DMS79 (cell line): ENCODE results near the gene SFXN2.
"Not testable (repeated sequence)": the region's sequence is repeated elsewhere in the genome, so short reads cannot be mapped to it uniquely, and the experiment has no call there.

ENCODE experiments used
- DNase-seq: peaks from one replicate; lab custom pipeline; 2025; lab: John Stamatoyannopoulos, UW

The SFXN2 gene

GRCh38 chr10:102720775-102721301 lies 6.4 kb downstream of the SFXN2 start:
- no peak for DNase-seq

DNA sequence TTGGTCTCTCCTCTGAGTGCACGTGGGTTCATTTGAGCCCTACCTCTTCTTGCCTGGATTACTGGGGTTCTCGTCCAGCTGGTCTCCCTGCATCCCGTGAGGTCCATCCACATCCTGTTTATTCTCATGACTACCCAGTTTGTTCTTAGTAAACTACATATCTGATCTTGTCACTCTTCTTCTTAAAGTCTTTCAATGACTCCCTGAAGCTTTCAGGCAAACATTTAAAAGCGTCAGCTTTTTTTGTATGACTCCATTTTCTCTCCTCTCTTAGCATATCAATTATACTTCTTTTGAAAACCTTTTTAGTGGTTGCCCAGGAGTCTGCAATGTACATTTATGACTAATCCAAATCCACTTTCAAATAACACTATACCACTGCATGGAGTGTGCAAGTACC lies 7.5 kb downstream of the SFXN2 start:
- DNase-seq = no peak

GRCh38 chr10:102723989-102724388 lies 9.6 kb downstream of the SFXN2 start:
- no peak for DNase-seq

DNA sequence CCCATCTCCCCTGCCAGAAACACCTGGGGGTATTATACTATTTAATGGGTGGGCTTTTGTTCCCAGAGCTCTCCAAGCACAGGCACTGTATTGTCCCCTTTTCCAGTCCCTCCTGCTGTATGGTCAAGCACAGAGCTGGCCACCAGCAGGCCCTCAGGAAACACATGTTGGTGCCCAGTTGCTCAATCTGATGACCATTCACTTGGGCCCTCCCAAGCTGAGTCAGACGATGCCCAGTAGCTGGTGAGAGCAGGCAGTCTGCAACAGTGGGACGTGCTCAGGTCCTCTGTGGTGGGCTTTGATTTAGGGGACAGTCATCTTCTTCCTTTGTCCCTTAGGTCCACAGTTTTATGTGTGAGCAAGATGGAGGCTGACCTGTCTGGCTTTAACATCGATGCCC lies 11.8 kb downstream of the SFXN2 start:
- DNase-seq = no peak

DNA sequence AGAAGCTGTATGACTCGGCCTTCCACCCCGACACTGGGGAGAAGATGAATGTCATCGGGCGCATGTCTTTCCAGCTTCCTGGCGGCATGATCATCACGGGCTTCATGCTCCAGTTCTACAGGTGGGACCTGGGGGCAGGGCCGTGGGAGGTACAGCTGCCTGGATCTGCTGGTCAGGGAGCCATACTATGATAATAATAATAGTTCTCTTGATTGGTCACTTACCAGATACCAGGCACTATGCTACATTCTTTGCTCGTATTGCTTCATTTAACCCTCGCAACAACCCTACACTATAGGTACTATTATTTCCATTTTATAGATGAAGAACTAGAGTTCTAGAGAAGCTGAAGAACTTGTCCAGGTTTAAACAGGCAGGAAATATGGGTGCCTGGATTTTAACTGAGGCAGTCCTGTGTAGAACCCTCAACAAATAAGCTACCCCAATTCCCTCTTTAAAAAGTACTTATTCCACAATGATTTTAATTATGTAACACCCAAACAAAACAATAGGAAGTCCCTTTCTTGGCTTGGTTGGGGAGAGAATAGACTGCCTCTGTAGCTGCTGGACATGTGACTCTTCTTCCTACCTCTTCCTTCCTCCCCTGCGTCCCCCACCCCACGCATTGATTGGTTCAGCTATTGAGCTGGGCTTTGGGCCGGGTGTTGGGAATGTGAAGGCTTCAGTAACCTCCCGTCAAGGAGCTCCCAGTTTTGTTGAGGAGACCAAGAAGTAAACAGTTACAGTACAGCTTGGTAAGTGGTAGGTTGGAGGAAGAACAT lies 12.8 kb downstream of the SFXN2 start:
- DNase-seq = no peak

- no peak for DNase-seq
Measured at GRCh38 chr10:102729029-102730026, 14.9 kb downstream of the SFXN2 start.

- no peak for DNase-seq
Measured at GRCh38 chr10:102731222-102731800, 16.9 kb downstream of the SFXN2 start.

DNA sequence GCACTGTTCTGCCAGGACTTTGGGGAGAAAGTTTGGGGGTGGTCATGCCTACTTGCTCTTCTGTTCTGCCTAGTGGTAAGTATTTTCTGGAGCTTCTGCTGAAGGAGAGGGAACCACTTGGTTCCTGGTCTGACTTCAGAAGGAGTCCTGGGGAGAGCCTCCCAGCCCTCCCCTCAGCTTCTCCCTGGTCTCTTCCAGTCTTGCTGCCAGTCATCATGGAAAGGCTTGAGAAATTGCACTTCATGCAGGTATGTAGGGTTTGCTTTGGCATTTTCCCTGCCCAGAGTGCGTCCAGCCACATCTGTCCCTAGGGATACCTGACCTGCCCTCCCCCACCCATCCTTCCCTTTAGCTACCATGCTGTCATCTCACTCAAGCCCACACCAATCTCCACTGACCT lies 18.2 kb downstream of the SFXN2 start:
- DNase-seq = no peak

DNA sequence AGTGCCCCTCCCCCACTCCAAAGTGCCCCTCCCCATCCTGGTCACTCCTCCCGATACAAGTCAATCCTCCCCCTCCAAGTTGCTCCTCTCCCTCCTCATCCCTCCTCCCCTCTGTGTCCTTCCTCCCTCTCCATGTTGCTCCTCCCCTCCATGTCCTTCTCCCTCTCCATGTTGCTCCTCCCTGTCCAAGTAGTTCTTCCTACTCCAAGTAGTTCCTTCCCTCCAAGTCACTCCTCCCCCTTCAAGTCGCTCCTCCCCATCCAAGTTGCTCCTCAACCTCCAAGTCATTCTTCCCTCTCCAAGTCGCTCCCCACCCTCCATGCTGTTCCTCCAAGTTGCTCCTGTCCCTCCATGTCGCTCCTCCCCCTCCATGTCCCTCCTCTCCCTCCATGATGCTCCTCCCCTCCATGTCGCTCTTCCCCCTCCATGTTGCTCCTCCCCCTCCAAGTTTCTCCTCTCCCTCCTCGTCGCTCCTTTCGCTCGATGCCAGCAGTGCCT lies 20.7 kb downstream of the SFXN2 start:
- DNase-seq = no peak

DNA sequence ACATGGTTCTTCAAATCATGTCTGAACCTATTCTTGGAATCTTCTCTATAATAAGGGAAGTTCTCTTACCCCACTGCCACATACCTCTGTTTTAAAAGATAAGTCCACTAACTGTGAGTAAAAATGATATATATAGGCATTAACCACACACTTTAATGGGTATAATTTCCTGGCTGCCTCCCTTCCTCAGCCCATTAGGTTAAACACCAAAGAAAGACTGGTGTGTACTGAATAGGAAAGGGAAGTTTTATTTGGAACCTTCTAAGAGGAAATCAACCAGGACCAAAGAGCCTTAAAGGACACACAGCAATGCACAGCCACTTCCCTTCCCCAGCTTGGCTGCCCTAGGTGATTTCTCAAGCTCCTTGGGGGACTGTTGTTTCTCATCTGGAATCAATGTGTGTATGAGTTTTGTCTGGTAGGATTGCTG lies 24.3 kb downstream of the SFXN2 start:
- DNase-seq = no peak

GRCh38 chr10:102740229-102740628 lies 25.8 kb downstream of the SFXN2 start:
- DNase-seq = no peak

- DNase-seq = no peak
Measured at GRCh38 chr10:102741726-102742237, 27.3 kb downstream of the SFXN2 start.

GRCh38 chr10:102742313-102742712 lies 27.9 kb downstream of the SFXN2 start:
- not testable (repeated sequence) for DNase-seq

- DNase-seq = no peak
Measured at GRCh38 chr10:102743078-102743587, 28.7 kb downstream of the SFXN2 start.

DNA sequence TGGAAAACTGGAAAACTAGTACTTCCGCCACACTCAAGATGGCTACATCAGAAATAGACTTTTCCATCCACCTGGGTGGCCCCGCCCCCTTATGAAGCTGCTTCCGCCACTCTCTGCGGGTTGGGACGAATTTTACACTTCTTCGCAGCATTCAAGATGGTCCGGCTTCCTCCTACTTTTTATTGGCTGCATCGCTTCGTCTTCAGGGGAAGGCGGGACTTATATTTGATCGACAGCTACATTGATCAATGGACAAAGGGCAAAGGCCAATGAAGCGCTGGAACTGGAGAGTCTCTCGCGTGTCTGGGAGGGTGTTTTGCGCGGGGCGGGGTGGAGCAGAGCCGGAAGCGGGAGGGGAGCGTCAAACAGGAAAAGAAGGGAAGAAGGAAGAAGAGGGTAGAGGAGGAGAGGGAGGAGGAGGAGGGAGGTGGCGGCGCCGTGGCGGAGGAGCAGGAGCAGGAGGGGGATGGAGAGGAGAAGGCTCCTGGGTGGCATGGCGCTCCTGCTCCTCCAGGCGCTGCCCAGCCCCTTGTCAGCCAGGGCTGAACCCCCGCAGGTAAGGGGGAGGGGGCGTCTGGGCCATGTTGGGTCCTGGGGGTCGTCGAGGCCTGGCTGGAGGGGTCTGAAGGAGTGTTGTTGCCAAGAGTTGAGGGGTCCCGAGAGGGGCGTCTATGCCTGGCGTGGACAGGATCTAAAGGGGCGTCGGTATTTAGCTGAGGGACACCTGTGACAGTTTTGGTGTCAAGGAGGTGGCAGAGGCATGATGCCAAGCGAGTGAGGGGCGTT lies 29.3 kb downstream of the SFXN2 start, which contains the start of gene WBP1L:
TSS of gene WBP1L (plus strand) at position 361 of the 786 bp plus-strand sequence. CDS start at position 467, 106 bp downstream.
- DNase-seq = peak; percentile 90

DNA sequence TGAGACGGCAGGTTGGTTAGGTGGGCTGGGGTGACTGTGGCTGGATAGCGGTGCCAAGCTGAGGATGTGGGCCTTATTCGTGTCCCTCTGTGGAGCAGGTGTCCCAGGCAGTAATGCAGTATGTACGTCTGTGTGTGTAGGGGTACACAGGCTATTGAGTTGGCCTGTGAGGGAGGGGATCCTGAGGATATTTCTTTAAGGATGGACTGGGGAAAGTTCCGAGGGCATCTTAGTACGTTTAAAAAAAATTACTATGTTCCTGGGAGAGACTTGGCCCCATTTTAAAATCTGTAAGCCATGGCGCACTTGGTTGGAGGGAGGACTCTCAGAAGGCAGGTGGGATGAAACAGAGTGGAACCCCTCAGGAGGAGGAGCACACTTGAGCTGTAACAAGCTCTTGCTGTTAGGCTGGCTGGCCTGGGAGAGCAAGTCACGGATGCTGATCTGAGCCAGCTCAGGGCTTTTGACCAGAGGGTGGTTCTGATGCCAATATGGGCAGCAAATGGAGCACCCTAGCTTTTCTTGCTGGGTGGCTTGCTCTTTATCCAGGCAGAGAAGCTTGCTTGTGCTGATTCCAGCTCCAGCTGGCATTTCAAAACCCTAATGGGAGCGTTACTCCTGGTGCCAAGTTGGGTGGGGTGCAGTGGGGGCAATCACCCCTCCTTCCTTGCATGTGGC lies 30.1 kb downstream of the SFXN2 start:
- peak; percentile 73 for DNase-seq

- no peak for DNase-seq
Measured at GRCh38 chr10:102745157-102745556, 30.7 kb downstream of the SFXN2 start.

- DNase-seq = no peak
Measured at GRCh38 chr10:102752266-102752930, 38.0 kb downstream of the SFXN2 start.

GRCh38 chr10:102752934-102753664 lies 38.7 kb downstream of the SFXN2 start:
- no peak for DNase-seq
